Astrocyte (in vitro differentiated cells and primary cell): ENCODE measurements around the gene BCL11B.

Experiments used
- EZH2 ChIP-seq: IDR thresholded peaks from 2 replicates; pipeline ENCODE4 v1.6.1; 2012; ENCODE audit warnings: mild to moderate bottlenecking, low read length, inconsistent platforms; ENCODE audit not compliant: insufficient read depth
- TF ChIP-seq, protein P1 (sequence below): IDR thresholded peaks from 2 replicates; pipeline ENCODE4 v1.5.1; 2011; ENCODE audit warnings: low read depth, mild to moderate bottlenecking, inconsistent platforms, low read length, moderate library complexity; ENCODE audit not compliant: insufficient read depth

DNA sequence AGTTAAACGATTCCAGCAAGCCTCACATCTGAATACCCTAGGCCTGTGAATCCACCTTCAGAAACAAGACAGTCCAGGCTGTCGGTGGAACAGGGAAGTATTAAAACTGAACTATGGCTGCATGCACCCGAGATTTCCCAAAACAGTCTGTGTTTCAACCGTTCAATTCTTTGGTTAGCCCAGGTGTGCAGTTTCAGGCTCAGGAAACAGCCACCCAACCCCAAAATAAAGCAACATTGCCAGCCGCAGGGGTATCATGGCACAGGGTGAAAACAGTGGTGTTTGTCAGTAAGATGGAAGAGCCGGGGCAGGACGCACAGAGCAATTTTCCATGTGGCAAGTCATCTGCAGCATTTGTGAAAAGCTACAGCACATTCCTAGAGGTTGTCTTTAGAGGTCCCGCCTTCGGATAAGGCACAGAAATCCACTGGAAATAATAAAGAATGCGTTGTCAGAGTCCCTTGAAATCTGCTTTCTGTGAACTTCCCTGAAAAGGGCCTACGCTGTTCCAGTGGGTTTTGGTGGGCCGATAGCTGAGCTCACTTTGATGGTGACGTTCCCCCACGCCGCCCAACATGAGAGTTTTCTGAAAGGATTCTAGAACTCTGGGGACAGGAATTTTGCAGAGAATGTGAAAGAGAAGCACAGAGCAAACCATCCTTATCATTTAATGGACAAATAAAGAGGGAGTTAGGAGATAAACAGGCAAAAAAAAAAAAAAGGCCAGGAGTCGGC, 84.9 kb downstream of the BCL11B start:
- TF ChIP-seq, protein P1, sequence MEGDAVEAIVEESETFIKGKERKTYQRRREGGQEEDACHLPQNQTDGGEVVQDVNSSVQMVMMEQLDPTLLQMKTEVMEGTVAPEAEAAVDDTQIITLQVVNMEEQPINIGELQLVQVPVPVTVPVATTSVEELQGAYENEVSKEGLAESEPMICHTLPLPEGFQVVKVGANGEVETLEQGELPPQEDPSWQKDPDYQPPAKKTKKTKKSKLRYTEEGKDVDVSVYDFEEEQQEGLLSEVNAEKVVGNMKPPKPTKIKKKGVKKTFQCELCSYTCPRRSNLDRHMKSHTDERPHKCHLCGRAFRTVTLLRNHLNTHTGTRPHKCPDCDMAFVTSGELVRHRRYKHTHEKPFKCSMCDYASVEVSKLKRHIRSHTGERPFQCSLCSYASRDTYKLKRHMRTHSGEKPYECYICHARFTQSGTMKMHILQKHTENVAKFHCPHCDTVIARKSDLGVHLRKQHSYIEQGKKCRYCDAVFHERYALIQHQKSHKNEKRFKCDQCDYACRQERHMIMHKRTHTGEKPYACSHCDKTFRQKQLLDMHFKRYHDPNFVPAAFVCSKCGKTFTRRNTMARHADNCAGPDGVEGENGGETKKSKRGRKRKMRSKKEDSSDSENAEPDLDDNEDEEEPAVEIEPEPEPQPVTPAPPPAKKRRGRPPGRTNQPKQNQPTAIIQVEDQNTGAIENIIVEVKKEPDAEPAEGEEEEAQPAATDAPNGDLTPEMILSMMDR, result no peak
- TF ChIP-seq EZH2, result no peak
